Breast epithelium (tissue), 4 donors: ENCODE measurements around the gene CHCHD6. TPM values are rescaled to one million over a fixed set of nuclear protein-coding genes. Genes with fewer than 3 reads are reported as not detected.
A peak's percentile ranks its signal among the peaks of the same experiment; 100 is the strongest.

Source experiments
- DNase-seq, 2 donors: peaks; one replicate each; pipeline ENCODE4 v3.0.0-alpha.2; 2019; ENCODE audit warnings: low spot score in 2 of 2
- H3K27ac ChIP-seq, 2 donors: fragments of 200-600 bp; sonication (generic) in 1 of 2; one replicate each; pipeline ENCODE4 v1.5.1; 2016 to 2019; ENCODE audit warnings: mild to moderate bottlenecking in 1 of 2
- H3K27me3 ChIP-seq, 2 donors: fragments of 200-600 bp; sonication (generic) in 1 of 2; one replicate each; pipeline versions ENCODE4 v1.5.1 to v1.6.0; 2017 to 2019; ENCODE audit warnings: control low read depth in 1 of 2, mild to moderate bottlenecking in 1 of 2
- H3K36me3 ChIP-seq: fragments of 200-600 bp; one replicate; pipeline ENCODE4 v1.5.1; 2019
- H3K4me1 ChIP-seq, 2 donors: fragments of 200-600 bp; sonication (generic); one replicate each; pipeline ENCODE4 v1.5.1; 2016 to 2019; ENCODE audit warnings: control low read depth in 1 of 2
- H3K4me3 ChIP-seq, 3 donors: fragments of 200-600 bp; sonication (generic); 1 replicate in 2 of 3; 2 replicates in 1 of 3; pipeline ENCODE4 v1.5.1; 2016 to 2019; ENCODE audit warnings: mild to moderate bottlenecking in 3 of 3, moderate library complexity in 2 of 3
- H3K9me3 ChIP-seq, 2 donors: fragments of 200-600 bp; sonication (generic) in 1 of 2; one replicate each; pipeline ENCODE4 v1.5.1; 2016 to 2019; ENCODE audit warnings: control low read depth in 1 of 2
- POLR2A ChIP-seq: fragments of 450-650 bp; IDR thresholded peaks from one replicate; pipeline ENCODE4 v1.6.1; 2016; ENCODE audit warnings: antibody characterized with exemption, mild to moderate bottlenecking, moderate library complexity
- POLR2AphosphoS5 ChIP-seq, 3 donors: sonication (generic); formaldehyde crosslinking; IDR thresholded peaks; one replicate each; pipeline ENCODE4 v1.6.1; 2017; ENCODE audit warnings: antibody characterized with exemption in 3 of 3
- intact Hi-C: fragments of 100-400 bp; cut with DNase I; formaldehyde crosslinking; loops from one replicate; pipeline ENCODE4 v1.15.1; 2023; ENCODE audit warnings: low total_unique reads
- total RNA-seq, 3 donors: library from RNA; depleted of rRNA; stranded (reverse); fragments of >200 nt; gene quantifications; one replicate each; pipeline ENCODE4 v1.1.0, GENCODE V29; 2016
- TF ChIP-seq, protein P1 (sequence below), 3 donors: fragments of 450-650 bp; IDR thresholded peaks; one replicate each; pipeline ENCODE4 v1.5.1; 2016 to 2017; ENCODE audit warnings: antibody characterized with exemption in 3 of 3, mild to moderate bottlenecking in 3 of 3, moderate library complexity in 3 of 3

The CHCHD6 gene
- total RNA-seq, 3 donors from 2014 or later, result 12.2 to 21.2 (median 19.3) TPM

DNA sequence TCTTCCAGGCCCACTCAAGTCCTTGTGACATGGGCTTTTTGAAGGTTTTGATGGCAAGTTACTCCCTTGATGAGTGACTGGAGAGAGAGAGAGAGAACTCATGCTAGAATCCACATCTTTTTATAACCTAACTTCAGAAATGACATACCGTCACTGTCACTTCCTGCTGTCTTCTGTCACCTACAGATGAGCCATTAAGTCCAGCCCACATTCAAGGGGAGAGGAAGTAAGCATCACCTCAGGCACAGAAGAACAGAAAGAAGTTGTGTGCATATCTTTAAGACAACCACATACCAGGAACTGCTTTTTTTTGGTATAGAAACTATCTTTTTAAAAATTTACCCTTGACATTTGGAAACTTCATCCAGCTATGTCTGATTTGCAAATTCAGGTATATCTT is 32.5 kb upstream of the CHCHD6 start:
- H3K4me3 ChIP-seq, result no peak overlapping the region
- DNase-seq, result no peak
- TF ChIP-seq, protein P1, sequence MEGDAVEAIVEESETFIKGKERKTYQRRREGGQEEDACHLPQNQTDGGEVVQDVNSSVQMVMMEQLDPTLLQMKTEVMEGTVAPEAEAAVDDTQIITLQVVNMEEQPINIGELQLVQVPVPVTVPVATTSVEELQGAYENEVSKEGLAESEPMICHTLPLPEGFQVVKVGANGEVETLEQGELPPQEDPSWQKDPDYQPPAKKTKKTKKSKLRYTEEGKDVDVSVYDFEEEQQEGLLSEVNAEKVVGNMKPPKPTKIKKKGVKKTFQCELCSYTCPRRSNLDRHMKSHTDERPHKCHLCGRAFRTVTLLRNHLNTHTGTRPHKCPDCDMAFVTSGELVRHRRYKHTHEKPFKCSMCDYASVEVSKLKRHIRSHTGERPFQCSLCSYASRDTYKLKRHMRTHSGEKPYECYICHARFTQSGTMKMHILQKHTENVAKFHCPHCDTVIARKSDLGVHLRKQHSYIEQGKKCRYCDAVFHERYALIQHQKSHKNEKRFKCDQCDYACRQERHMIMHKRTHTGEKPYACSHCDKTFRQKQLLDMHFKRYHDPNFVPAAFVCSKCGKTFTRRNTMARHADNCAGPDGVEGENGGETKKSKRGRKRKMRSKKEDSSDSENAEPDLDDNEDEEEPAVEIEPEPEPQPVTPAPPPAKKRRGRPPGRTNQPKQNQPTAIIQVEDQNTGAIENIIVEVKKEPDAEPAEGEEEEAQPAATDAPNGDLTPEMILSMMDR (IDR thresholded peaks at IDR 0.05), result no peak
- no peak for TF ChIP-seq POLR2AphosphoS5 (IDR thresholded peaks at IDR 0.05)
- no peak for TF ChIP-seq POLR2A
- H3K36me3 ChIP-seq, result no peaks in the 10 kb centered on the region
- no peaks in the 10 kb centered on the region for H3K4me1 ChIP-seq
- intact Hi-C loops, result no loop called here
- no peaks in the 10 kb centered on the region for H3K9me3 ChIP-seq
- H3K27ac ChIP-seq, result no peak overlapping the region
- H3K27me3 ChIP-seq, result no peaks in the 10 kb centered on the region

DNA sequence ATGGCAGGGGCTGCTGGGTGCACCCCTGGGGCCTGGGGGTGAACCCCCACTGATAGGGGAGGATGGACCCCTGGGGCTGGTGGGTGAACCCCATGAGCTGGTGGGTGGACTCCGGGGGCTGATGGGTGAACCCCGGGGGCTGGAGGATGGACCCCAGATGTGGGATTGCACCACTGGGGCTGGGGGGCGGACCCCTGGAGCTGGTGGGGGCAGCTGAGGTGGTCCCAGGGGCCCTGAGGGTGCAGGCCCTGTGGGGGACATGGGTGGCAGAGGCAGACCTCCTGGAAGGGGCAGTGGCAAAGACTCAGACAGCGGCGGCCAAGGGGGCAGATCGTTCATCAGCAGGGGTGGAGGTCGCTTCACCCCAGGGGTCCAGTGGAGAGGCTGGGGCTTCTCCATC is 31.7 kb upstream of the CHCHD6 start:
- Histone ChIP-seq H3K4me3 (no peak overlapping the region), H3K36me3 (no peaks in the 10 kb centered on the region), H3K27me3 (no peaks in the 10 kb centered on the region), H3K4me1 (no peaks in the 10 kb centered on the region), H3K9me3 (no peaks in the 10 kb centered on the region), H3K27ac (no peak overlapping the region)
- TF ChIP-seq, protein P1 (IDR thresholded peaks at IDR 0.05), result no peak
- TF ChIP-seq POLR2A, result no peak
- no peak for TF ChIP-seq POLR2AphosphoS5 (IDR thresholded peaks at IDR 0.05)
- intact Hi-C loops, result no loop called here
- DNase-seq, result no peak

DNA sequence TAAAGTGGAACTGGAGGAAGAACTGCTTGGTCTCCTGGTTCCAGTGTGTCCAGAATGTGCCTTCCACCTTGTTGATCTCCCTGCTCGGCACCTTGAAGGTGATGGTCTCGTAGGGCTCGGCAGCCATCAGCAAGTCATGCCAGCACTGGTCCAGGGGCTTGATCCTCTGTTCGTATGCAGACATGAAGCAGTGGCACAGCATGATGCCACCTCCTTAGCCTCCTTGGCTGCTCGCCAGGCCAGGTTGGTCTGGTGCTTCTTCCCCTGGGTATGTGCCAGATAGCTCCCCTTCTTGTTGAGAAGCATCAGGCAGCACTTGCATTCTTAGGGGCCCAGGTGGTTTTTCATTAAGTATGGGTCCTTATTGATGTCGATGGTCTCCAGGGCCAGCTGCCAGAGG is 31.3 kb upstream of the CHCHD6 start:
- Histone ChIP-seq H3K36me3 (no peaks in the 10 kb centered on the region), H3K27me3 (no peaks in the 10 kb centered on the region), H3K4me3 (no peak overlapping the region), H3K27ac (no peak overlapping the region), H3K4me1 (no peaks in the 10 kb centered on the region), H3K9me3 (no peaks in the 10 kb centered on the region)
- TF ChIP-seq POLR2AphosphoS5 (IDR thresholded peaks at IDR 0.05), result no peak
- TF ChIP-seq, protein P1 (IDR thresholded peaks at IDR 0.05), result no peak
- no peak for TF ChIP-seq POLR2A
- intact Hi-C loops, result no loop called here
- DNase-seq, result peak in 1 of 2 donors; percentile 2

DNA sequence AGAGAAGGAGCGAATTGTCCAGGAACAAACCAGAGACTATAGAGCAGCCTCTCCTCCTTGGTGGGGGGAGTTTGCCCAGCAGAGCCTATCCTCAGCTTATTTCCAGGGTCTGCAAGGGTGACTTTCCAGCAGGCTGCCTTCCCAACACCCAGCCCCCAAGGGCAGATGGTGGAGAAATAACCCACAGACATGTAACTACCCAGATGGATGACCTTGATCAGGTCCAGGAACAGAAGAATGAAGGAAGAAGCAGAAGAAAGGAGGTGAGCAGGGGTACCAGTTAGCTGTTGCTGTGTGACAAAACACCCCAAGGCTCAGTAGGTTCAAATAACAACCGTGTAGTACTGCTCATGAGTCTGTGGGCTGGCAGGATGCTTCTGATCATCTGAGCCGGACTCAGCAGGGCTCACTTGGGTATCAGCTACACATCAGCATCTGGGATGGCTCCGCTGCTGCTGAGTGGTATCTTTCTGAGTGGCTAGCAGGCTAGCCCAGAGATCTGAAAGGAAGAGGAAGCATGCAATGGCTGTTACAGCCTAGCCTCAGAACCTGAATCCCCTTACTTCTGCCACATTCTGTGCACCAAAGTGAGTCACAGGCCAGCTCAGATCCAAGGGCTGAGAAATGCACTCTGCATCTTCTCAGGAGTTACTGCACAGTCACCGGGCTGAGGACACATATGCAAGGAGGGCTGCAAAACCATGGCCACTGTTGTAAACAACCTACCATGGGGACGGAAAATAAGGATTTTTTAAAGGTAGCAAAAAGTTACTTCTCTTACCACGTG is 26.9 kb upstream of the CHCHD6 start:
- DNase-seq, result peak in 1 of 2 donors; percentile 8
- TF ChIP-seq POLR2AphosphoS5 (IDR thresholded peaks at IDR 0.05) (no peak), POLR2A (no peak)
- TF ChIP-seq, protein P1 (IDR thresholded peaks at IDR 0.05), result no peak
- Histone ChIP-seq H3K27me3 (no peaks in the 10 kb centered on the region), H3K4me3 (no peak overlapping the region), H3K9me3 (no peaks in the 10 kb centered on the region), H3K4me1 (no peaks in the 10 kb centered on the region), H3K36me3 (no peaks in the 10 kb centered on the region), H3K27ac (no peak overlapping the region)
- intact Hi-C loops, result no loop called here

DNA sequence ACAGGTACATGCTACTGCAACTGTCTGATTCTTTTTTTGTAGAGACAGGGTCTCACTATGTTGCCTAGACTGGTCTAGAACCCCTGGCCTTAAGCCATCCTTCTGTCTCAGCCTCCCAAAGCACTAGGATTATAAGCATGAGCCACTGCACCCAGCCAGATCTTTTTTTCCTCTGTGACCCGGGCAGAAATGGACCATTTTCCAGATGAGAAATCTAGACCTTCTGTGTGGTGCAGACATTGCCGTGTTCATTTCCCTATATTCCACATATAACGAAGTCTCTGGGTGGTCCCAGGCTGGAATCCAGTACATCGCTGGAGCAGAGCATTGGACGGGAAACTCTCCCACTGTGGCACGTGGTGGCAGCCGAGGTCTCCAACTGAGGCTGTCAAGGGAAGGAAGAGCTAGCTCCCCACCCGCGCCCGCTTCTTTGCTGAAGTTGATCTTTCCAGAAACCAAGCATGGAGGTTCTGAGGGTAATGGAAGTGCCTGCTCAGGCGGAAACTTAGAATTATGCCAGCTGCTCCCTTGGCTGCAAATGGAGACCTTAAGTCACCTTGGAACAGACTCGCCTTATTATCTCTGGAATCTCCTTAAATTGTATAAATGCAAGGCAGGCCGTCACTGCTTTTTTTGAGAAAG is 26.1 kb upstream of the CHCHD6 start:
- H3K27ac ChIP-seq, result no peak overlapping the region
- no peaks in the 10 kb centered on the region for H3K9me3 ChIP-seq
- H3K27me3 ChIP-seq, result no peaks in the 10 kb centered on the region
- DNase-seq, result no peak
- no peak overlapping the region for H3K4me3 ChIP-seq
- TF ChIP-seq POLR2A, result no peak
- TF ChIP-seq, protein P1 (IDR thresholded peaks at IDR 0.05), result no peak
- TF ChIP-seq POLR2AphosphoS5 (IDR thresholded peaks at IDR 0.05), result no peak
- intact Hi-C loops, result no loop called here
- H3K36me3 ChIP-seq, result no peaks in the 10 kb centered on the region
- no peaks in the 10 kb centered on the region for H3K4me1 ChIP-seq
